DND-41 (cell line): Measurements from ENCODE around the gene PHACTR1.

Experiments
- ATAC-seq: fragments of 200-7000 bp; cut with Tn5 transposase; 3 replicates; pipeline ENCODE4 v1.9.1; 2021; ENCODE audit warnings: low read depth; ENCODE audit not compliant: insufficient read depth
- DNase-seq: peaks from one replicate; pipeline ENCODE4 v3.0.0-alpha.2; 2020
- H2AFZ ChIP-seq: 2 replicates; pipeline ENCODE4 v1.6.0; 2012; ENCODE audit warnings: low read depth, low read length
- H3K27ac ChIP-seq: 2 replicates; pipeline ENCODE4 v1.5.1; 2012; ENCODE audit warnings: low read length, inconsistent platforms
- H3K27me3 ChIP-seq: fragments of 200-600 bp; sonication (generic); 2 replicates; pipeline ENCODE4 v1.6.0; 2012; ENCODE audit warnings: low read length, mild to moderate bottlenecking, inconsistent platforms; ENCODE audit not compliant: insufficient read depth, poor library complexity
- H3K36me3 ChIP-seq: 2 replicates; pipeline ENCODE4 v1.5.1; 2012; ENCODE audit warnings: low read length, inconsistent platforms; ENCODE audit not compliant: insufficient read depth
- H3K4me1 ChIP-seq: 2 replicates; pipeline ENCODE4 v1.5.1; 2012; ENCODE audit warnings: mild to moderate bottlenecking, low read length; ENCODE audit not compliant: insufficient read depth
- H3K4me2 ChIP-seq: 2 replicates; pipeline ENCODE4 v1.6.0; 2012; ENCODE audit warnings: mild to moderate bottlenecking, moderate library complexity, low read length, inconsistent platforms; ENCODE audit not compliant: insufficient read depth
- H3K4me3 ChIP-seq, 2 experiments: fragments of 200-600 bp in 1 of 2; shearing (Covaris generic) in 1 of 2; 2 replicates each; pipeline ENCODE4 v1.5.1; 2012 to 2016; ENCODE audit warnings: inconsistent platforms in 2 of 2, low read length in 2 of 2, mild to moderate bottlenecking in 2 of 2, low read depth in 1 of 2, moderate library complexity in 1 of 2
- H3K79me2 ChIP-seq: 2 replicates; pipeline ENCODE4 v1.6.0; 2012; ENCODE audit warnings: low read length, inconsistent platforms; ENCODE audit not compliant: insufficient read depth
- H3K9ac ChIP-seq: 2 replicates; pipeline ENCODE4 v1.6.0; 2012; ENCODE audit warnings: low read depth, mild to moderate bottlenecking, inconsistent platforms, low read length, moderate library complexity
- H3K9me3 ChIP-seq: 2 replicates; pipeline ENCODE4 v1.5.1; 2012; ENCODE audit warnings: low read length, moderate library complexity, mild to moderate bottlenecking, inconsistent platforms; ENCODE audit not compliant: insufficient read depth, severe bottlenecking
- H4K20me1 ChIP-seq: 2 replicates; pipeline ENCODE4 v1.6.0; 2012; ENCODE audit warnings: low read length; ENCODE audit not compliant: insufficient read depth
- CTCF ChIP-seq: IDR thresholded peaks from 2 replicates; pipeline ENCODE4 v1.5.1; 2012; ENCODE audit warnings: borderline replicate concordance, low read length, moderate library complexity, mild to moderate bottlenecking; ENCODE audit not compliant: poor library complexity, severe bottlenecking; ENCODE audit errors: extremely low read depth
- EZH2 ChIP-seq: IDR thresholded peaks from 3 replicates; pipeline ENCODE4 v1.6.1; 2012; ENCODE audit warnings: borderline replicate concordance, low read depth, mild to moderate bottlenecking, moderate library complexity, low read length, inconsistent platforms; ENCODE audit not compliant: severe bottlenecking

The PHACTR1 gene

GRCh38 chr6:13164291-13164690 lies 447.7 kb downstream of the PHACTR1 start:
- Histone ChIP-seq H3K9me3 (no peaks in the 10 kb centered on the region), H3K4me2 (no peak overlapping the region), H4K20me1 (no peaks in the 10 kb centered on the region), H3K9ac (no peak overlapping the region), H3K36me3 (no peaks in the 10 kb centered on the region), H3K27me3 (peaks cover 6% of the 10 kb centered on the region), H3K79me2 (no peaks in the 10 kb centered on the region), H3K4me3 (no peak overlapping the region), H3K4me1 (no peaks in the 10 kb centered on the region), H2AFZ (no peak overlapping the region), H3K27ac (no peak overlapping the region)
- DNase-seq: no peak
- TF ChIP-seq CTCF (no peak), EZH2 (no peak)
- no peak for ATAC-seq

GRCh38 chr6:13165502-13166172 lies 449.1 kb downstream of the PHACTR1 start:
- H3K27ac ChIP-seq: no peak overlapping the region
- H4K20me1 ChIP-seq: no peaks in the 10 kb centered on the region
- no peaks in the 10 kb centered on the region for H3K79me2 ChIP-seq
- ATAC-seq (no peak), DNase-seq (no peak)
- H3K4me3 ChIP-seq: no peak overlapping the region
- H3K27me3 ChIP-seq: peaks cover 12% of the 10 kb centered on the region
- no peak overlapping the region; the same call in 1 of the 2 replicates for H2AFZ ChIP-seq
- H3K4me2 ChIP-seq: no peak overlapping the region
- TF ChIP-seq CTCF (no peak), EZH2 (no peak)
- H3K4me1 ChIP-seq: no peaks in the 10 kb centered on the region
- H3K9ac ChIP-seq: no peak overlapping the region
- H3K36me3 ChIP-seq: no peaks in the 10 kb centered on the region
- H3K9me3 ChIP-seq: no peaks in the 10 kb centered on the region

- Histone ChIP-seq H3K9me3 (no peaks in the 10 kb centered on the region), H3K4me2 (no peak overlapping the region), H3K79me2 (no peaks in the 10 kb centered on the region), H3K9ac (no peak overlapping the region), H3K4me3 (no peak overlapping the region), H3K27ac (no peak overlapping the region), H3K27me3 (peaks cover 12% of the 10 kb centered on the region), H4K20me1 (no peaks in the 10 kb centered on the region), H3K4me1 (no peaks in the 10 kb centered on the region), H2AFZ (no peak overlapping the region), H3K36me3 (no peaks in the 10 kb centered on the region)
- DNase-seq (no peak), ATAC-seq (no peak)
- TF ChIP-seq CTCF (no peak), EZH2 (no peak)
Measured at GRCh38 chr6:13166269-13166668, 449.7 kb downstream of the PHACTR1 start.

- H2AFZ ChIP-seq: no peak overlapping the region
- DNase-seq: no peak
- no peaks in the 10 kb centered on the region for H4K20me1 ChIP-seq
- H3K27me3 ChIP-seq: peaks cover 12% of the 10 kb centered on the region
- no peak overlapping the region for H3K9ac ChIP-seq
- no peak overlapping the region for H3K4me2 ChIP-seq
- no peaks in the 10 kb centered on the region for H3K9me3 ChIP-seq
- H3K36me3 ChIP-seq: no peaks in the 10 kb centered on the region
- no peak overlapping the region for H3K4me3 ChIP-seq
- no peaks in the 10 kb centered on the region for H3K79me2 ChIP-seq
- TF ChIP-seq EZH2 (no peak), CTCF (no peak)
- no peak for ATAC-seq
- H3K4me1 ChIP-seq: no peaks in the 10 kb centered on the region
- H3K27ac ChIP-seq: no peak overlapping the region
Measured at GRCh38 chr6:13166916-13167315, 450.3 kb downstream of the PHACTR1 start.
